ENCODE results near the gene VIT. TPM values are rescaled to one million over a fixed set of nuclear protein-coding genes. Genes with fewer than 3 reads are reported as not detected.
A peak's percentile ranks its signal among the peaks of the same experiment; 100 is the strongest.

The VIT gene
- total and polyA plus RNA-seq, 2 experiments from 2014 or later, result 0.25 to 0.33 TPM

- 70% methylated on average over 3 of the region's 3 CpGs for WGBS (ENCODE audit: low lambda C conversion rate, missing lambda C conversion rate)
- no peak for DNase-seq (ENCODE audit: low spot score)
- H3K4me1 ChIP-seq (ENCODE audit: insufficient read depth), result no peaks in the 10 kb centered on the region
These were observed 19.6 kb downstream of the VIT start for GRCh38 chr2:36716111-36716510.

DNA sequence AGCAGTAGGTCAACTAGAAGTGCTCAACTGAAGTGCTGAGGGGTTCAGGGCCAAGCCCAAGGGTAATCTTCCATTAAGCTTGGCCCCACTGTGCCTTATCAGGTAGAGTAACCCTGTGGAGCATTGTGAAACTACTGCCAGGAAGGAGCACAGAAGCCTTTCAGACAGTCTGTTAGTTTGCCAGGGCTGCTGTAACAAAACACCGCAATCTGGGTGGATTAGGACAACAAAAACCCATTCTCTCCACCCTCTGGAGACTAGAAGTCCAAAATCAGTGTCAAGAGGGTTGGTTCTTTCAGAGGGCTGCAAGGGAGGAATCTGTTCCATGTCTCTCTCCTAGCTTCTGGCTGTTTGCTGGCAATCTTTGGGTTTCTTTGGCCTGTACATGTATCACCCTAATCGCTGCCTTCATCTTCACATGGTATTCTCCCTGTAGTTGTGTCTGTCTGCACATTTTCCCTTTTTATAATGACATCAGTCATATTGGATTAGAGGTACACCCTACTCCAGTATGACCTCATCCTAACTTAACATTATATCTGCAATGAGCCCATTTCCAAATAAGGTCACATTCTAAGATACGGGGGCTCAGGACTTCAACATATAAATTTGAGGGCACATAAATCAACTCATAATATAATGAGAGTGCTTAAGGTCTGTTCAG, 21.2 kb downstream of the VIT start:
- no peaks in the 10 kb centered on the region for H4K20me1 ChIP-seq (ENCODE audit: insufficient read depth, poor library complexity, severe bottlenecking)
- H3K4me2 ChIP-seq, result no peak overlapping the region
- no peaks in the 10 kb centered on the region for H3K9me2 ChIP-seq (replicated peaks; ENCODE audit: insufficient read depth)
- H3K4me3 ChIP-seq, result no peak overlapping the region
- TF ChIP-seq, protein P1, sequence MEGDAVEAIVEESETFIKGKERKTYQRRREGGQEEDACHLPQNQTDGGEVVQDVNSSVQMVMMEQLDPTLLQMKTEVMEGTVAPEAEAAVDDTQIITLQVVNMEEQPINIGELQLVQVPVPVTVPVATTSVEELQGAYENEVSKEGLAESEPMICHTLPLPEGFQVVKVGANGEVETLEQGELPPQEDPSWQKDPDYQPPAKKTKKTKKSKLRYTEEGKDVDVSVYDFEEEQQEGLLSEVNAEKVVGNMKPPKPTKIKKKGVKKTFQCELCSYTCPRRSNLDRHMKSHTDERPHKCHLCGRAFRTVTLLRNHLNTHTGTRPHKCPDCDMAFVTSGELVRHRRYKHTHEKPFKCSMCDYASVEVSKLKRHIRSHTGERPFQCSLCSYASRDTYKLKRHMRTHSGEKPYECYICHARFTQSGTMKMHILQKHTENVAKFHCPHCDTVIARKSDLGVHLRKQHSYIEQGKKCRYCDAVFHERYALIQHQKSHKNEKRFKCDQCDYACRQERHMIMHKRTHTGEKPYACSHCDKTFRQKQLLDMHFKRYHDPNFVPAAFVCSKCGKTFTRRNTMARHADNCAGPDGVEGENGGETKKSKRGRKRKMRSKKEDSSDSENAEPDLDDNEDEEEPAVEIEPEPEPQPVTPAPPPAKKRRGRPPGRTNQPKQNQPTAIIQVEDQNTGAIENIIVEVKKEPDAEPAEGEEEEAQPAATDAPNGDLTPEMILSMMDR (IDR thresholded peaks at IDR 0.05; ENCODE audit: poor library complexity), result no peak
- no peak for TF ChIP-seq EZH2phosphoT487 (IDR thresholded peaks at IDR 0.05; ENCODE audit: low read depth, severe bottlenecking, unreplicated experiment)
- no peak for TF ChIP-seq EZH2 (IDR thresholded peaks at IDR 0.05; ENCODE audit: borderline replicate concordance)
- DNase-seq (ENCODE audit: low spot score), result no peak
- no peaks in the 10 kb centered on the region for H3K36me3 ChIP-seq (replicated peaks; ENCODE audit: insufficient read depth, low read depth)
- H3K79me2 ChIP-seq, result no peaks in the 10 kb centered on the region
- H3K4me1 ChIP-seq (ENCODE audit: insufficient read depth), result no peaks in the 10 kb centered on the region
- H2AFZ ChIP-seq, result no peak overlapping the region
- no peak overlapping the region for H3K27ac ChIP-seq
- H3K27me3 ChIP-seq, result no peaks in the 10 kb centered on the region
- 94% methylated on average over 3 of the region's 3 CpGs for WGBS (ENCODE audit: low lambda C conversion rate, missing lambda C conversion rate)
- H3K9me3 ChIP-seq (ENCODE audit: low read depth), result no peaks in the 10 kb centered on the region

More at GRCh38 chr2:36716111-36716510, 19.6 kb downstream of the VIT start:
- TF ChIP-seq, protein P1 (IDR thresholded peaks at IDR 0.05; ENCODE audit: poor library complexity), result no peak
- TF ChIP-seq EZH2phosphoT487 (IDR thresholded peaks at IDR 0.05; ENCODE audit: low read depth, severe bottlenecking, unreplicated experiment) (no peak), EZH2 (IDR thresholded peaks at IDR 0.05; ENCODE audit: borderline replicate concordance) (no peak)
- Histone ChIP-seq H3K4me3 (no peak overlapping the region), H2AFZ (no peak overlapping the region), H4K20me1 (ENCODE audit: insufficient read depth, poor library complexity, severe bottlenecking) (no peaks in the 10 kb centered on the region), H3K27ac (peak overlapping the region; percentile 59), H3K27me3 (no peaks in the 10 kb centered on the region), H3K79me2 (no peaks in the 10 kb centered on the region), H3K4me2 (no peak overlapping the region), H3K9me3 (ENCODE audit: low read depth) (no peaks in the 10 kb centered on the region), H3K9me2 (replicated peaks; ENCODE audit: insufficient read depth) (no peaks in the 10 kb centered on the region), H3K36me3 (replicated peaks; ENCODE audit: insufficient read depth, low read depth) (no peaks in the 10 kb centered on the region)

- H3K27ac ChIP-seq, result no peak overlapping the region
- 97% methylated on average over 3 of the region's 3 CpGs for WGBS (ENCODE audit: low lambda C conversion rate, missing lambda C conversion rate)
- no peak for DNase-seq (ENCODE audit: low spot score)
These were observed 31.0 kb downstream of the VIT start for GRCh38 chr2:36727550-36727949.

More at GRCh38 chr2:36727550-36727949, 31.0 kb downstream of the VIT start:
- Histone ChIP-seq H3K27me3 (no peaks in the 10 kb centered on the region), H3K36me3 (replicated peaks; ENCODE audit: insufficient read depth, low read depth) (no peaks in the 10 kb centered on the region), H3K4me3 (no peak overlapping the region), H2AFZ (no peak overlapping the region), H3K4me1 (ENCODE audit: insufficient read depth) (no peaks in the 10 kb centered on the region), H3K4me2 (no peak overlapping the region), H3K79me2 (no peaks in the 10 kb centered on the region), H4K20me1 (ENCODE audit: insufficient read depth, poor library complexity, severe bottlenecking) (no peaks in the 10 kb centered on the region), H3K9me2 (replicated peaks; ENCODE audit: insufficient read depth) (no peaks in the 10 kb centered on the region), H3K9me3 (ENCODE audit: low read depth) (no peaks in the 10 kb centered on the region)
- TF ChIP-seq, protein P1 (IDR thresholded peaks at IDR 0.05; ENCODE audit: poor library complexity), result no peak

All from hepatocyte (in vitro differentiated cells).